Measurements from ENCODE around the gene BEND3.

DNA sequence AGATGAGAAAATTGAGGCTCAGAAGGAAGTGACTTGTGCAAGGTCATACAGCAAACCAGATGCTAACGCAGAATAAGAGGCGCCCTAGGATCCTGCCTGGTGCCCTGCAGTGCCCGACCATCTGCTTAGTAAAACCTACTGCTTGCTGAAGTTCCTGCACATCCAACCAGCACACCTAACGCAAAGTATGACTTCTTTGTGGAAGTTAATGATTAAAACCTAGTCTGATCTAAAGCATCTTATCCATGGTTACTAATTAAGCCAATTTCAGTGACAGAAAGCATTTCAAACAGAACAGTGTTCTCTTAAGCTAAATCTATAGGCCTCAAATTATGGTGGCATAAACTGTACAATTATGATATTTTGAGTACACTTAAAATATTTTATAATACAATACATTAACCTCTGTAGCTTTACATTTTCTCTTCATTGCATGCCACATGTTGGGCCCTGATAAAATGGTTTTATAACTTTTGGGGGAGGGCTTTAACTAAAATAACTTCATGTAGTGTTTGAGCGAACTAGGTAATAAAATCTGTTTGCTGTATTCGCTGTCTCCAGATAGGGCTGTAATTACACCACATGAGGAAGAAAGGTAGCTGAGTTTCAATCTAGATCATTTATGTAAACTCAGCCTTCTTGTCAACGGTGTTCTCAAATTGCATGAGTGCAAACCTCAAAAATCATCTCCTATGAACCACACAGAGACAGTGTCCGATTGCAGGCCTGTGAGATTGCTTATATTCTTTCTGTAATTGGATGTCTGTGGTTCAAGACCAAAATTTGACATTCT lies 37.5 kb upstream of the BEND3 start:
- no peak for TF ChIP-seq SIN3A (IDR thresholded peaks at IDR 0.05; ENCODE audit: borderline replicate concordance, insufficient read depth, low read length)
- TF ChIP-seq TAF1 (IDR thresholded peaks at IDR 0.05; ENCODE audit: borderline replicate concordance, insufficient read depth, low read length): no peak
- no peak for TF ChIP-seq POLR2AphosphoS5 (IDR thresholded peaks at IDR 0.05; ENCODE audit: low read depth, low read length)
- TF ChIP-seq, protein P1, sequence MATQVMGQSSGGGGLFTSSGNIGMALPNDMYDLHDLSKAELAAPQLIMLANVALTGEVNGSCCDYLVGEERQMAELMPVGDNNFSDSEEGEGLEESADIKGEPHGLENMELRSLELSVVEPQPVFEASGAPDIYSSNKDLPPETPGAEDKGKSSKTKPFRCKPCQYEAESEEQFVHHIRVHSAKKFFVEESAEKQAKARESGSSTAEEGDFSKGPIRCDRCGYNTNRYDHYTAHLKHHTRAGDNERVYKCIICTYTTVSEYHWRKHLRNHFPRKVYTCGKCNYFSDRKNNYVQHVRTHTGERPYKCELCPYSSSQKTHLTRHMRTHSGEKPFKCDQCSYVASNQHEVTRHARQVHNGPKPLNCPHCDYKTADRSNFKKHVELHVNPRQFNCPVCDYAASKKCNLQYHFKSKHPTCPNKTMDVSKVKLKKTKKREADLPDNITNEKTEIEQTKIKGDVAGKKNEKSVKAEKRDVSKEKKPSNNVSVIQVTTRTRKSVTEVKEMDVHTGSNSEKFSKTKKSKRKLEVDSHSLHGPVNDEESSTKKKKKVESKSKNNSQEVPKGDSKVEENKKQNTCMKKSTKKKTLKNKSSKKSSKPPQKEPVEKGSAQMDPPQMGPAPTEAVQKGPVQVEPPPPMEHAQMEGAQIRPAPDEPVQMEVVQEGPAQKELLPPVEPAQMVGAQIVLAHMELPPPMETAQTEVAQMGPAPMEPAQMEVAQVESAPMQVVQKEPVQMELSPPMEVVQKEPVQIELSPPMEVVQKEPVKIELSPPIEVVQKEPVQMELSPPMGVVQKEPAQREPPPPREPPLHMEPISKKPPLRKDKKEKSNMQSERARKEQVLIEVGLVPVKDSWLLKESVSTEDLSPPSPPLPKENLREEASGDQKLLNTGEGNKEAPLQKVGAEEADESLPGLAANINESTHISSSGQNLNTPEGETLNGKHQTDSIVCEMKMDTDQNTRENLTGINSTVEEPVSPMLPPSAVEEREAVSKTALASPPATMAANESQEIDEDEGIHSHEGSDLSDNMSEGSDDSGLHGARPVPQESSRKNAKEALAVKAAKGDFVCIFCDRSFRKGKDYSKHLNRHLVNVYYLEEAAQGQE (IDR thresholded peaks at IDR 0.05; ENCODE audit: insufficient read depth in 1 of 2, low read depth in 2 of 2, low read length in 2 of 2): no peak

Data from PFSK-1 (cell line).